Measurements from ENCODE around the gene MAP10.

Gene MAP10

DNA sequence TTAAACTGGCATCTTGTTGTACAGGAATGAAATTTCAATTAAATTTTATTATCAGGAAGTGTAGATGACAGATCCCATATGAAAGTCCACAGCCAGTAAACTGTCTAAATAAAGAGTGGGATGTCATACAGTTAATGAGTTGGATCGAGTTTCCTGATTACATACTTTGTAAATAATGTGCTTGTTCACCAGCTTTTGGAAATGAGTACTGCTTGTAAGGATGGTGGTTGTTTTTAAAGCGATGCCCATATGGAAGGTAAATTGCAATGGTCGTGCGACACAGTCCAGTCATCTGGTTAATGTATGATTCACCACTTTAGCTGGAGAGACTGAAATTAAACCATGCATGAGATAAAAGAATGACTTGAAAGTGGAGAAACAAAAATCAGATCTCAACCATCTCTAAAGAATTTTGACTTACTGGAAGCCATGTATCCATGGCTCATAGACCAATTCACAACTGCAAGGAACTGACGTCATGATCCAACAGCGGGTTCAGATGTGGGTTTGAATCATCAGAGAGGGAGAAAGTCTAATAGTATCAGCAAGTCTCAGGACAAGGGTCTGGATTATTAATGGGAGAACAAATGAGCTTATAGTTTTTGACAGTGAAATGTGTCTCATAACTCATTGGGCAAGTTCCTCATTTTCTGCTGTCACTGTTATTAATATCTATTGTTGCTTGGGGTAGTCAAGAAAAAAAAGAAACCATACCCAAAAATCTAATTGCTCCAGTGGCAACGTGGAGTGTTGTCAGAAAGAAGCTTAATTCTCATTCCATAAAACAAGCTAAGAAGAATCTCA lies 49.0 kb downstream of the MAP10 start:
- TF ChIP-seq ZFX (IDR thresholded peaks at IDR 0.05; ENCODE audit: borderline replicate concordance) (no peak), CTCF (IDR thresholded peaks at IDR 0.05) (no peak)
- 0 out of 2 replicates have a peak overlapping the region, but pooled peaks have one; percentile 1 for H3K27ac ChIP-seq

GRCh38 chr1:232854798-232855159 lies 49.6 kb downstream of the MAP10 start:
- no peak for TF ChIP-seq ZFX (IDR thresholded peaks at IDR 0.05; ENCODE audit: borderline replicate concordance)
- TF ChIP-seq CTCF (IDR thresholded peaks at IDR 0.05), result no peak
- H3K27ac ChIP-seq, result no peak overlapping the region

GRCh38 chr1:232856541-232856940 lies 51.3 kb downstream of the MAP10 start:
- H3K27ac ChIP-seq, result no peak overlapping the region
- TF ChIP-seq ZFX (IDR thresholded peaks at IDR 0.05; ENCODE audit: borderline replicate concordance), result no peak
- TF ChIP-seq CTCF (IDR thresholded peaks at IDR 0.05), result no peak

Data from 22Rv1 (cell line).